Measurements from ENCODE around the gene ESPL1.

Gene ESPL1

DNA sequence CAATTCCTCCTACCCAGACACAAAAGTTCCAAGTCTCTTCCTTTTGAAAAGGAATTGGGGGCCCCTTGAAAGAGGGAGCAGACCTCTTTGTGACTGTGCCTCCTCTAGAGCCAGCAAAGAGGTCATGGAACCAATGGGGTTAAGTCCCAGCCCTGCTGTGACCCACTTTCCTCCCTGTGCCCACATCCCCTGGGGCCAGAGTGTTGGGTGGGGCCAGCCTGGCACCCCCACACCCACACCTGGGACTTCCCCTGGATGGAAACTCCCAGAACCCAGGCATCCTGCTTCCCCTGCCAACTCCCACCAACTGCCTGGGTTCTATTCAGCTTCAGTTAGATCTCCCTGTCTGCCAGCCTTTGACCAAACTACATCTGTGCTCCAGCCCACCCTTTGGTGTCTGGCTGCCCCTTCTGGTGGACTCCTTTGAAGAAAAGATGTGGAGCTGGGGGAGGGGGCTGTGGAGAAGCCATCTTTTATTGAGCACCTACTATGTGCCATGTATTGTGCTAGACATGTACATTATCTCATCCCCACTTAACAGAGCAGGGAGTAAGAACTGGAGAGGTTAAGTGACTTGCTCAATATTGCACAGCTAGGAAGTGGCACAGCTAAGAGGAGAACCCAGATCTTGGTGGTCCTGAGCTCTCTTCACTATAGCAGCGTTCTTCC is 31.5 kb upstream of the ESPL1 start:
- H3K4me3 ChIP-seq (ENCODE audit: low read depth, low read length): no peak overlapping the region
- DNase-seq (ENCODE audit: low read depth): no peak
- TF ChIP-seq, protein P1, sequence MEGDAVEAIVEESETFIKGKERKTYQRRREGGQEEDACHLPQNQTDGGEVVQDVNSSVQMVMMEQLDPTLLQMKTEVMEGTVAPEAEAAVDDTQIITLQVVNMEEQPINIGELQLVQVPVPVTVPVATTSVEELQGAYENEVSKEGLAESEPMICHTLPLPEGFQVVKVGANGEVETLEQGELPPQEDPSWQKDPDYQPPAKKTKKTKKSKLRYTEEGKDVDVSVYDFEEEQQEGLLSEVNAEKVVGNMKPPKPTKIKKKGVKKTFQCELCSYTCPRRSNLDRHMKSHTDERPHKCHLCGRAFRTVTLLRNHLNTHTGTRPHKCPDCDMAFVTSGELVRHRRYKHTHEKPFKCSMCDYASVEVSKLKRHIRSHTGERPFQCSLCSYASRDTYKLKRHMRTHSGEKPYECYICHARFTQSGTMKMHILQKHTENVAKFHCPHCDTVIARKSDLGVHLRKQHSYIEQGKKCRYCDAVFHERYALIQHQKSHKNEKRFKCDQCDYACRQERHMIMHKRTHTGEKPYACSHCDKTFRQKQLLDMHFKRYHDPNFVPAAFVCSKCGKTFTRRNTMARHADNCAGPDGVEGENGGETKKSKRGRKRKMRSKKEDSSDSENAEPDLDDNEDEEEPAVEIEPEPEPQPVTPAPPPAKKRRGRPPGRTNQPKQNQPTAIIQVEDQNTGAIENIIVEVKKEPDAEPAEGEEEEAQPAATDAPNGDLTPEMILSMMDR (IDR thresholded peaks at IDR 0.05; ENCODE audit: low read depth, low read length, missing control alignments): no peak

DNA sequence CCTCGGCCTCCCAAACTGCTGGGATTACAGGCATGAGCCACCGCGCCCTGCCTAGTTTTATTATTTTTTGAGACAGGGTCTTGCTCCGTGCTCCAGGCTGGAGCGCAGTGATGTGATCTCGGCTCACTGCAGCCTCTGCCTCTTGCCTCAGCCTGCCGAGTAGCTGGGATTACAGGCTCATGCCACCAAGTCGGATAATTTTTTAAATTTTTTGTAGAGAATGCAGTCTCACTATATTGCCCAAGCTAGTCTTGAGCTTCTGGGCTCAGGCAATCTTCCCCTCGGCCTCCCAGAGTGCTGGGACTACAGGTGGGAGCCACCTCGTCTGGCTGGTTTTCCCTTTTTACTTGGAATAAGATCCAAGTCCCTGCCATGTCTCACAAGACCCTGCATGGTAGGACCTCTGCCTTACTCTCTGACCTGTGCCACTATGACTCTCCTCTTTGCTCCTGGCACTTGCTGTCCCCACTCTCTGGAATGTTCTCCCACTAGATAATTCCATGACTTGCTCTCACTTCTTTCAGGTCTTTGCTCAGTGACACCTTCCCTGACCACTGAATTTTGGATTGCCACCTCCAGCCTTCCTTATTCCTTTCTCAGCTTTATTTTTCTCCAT is 28.3 kb upstream of the ESPL1 start:
- TF ChIP-seq, protein P1 (IDR thresholded peaks at IDR 0.05; ENCODE audit: low read depth, low read length, missing control alignments): no peak
- no peak for DNase-seq (ENCODE audit: low read depth)
- H3K4me3 ChIP-seq (ENCODE audit: low read depth, low read length): no peak overlapping the region

DNA sequence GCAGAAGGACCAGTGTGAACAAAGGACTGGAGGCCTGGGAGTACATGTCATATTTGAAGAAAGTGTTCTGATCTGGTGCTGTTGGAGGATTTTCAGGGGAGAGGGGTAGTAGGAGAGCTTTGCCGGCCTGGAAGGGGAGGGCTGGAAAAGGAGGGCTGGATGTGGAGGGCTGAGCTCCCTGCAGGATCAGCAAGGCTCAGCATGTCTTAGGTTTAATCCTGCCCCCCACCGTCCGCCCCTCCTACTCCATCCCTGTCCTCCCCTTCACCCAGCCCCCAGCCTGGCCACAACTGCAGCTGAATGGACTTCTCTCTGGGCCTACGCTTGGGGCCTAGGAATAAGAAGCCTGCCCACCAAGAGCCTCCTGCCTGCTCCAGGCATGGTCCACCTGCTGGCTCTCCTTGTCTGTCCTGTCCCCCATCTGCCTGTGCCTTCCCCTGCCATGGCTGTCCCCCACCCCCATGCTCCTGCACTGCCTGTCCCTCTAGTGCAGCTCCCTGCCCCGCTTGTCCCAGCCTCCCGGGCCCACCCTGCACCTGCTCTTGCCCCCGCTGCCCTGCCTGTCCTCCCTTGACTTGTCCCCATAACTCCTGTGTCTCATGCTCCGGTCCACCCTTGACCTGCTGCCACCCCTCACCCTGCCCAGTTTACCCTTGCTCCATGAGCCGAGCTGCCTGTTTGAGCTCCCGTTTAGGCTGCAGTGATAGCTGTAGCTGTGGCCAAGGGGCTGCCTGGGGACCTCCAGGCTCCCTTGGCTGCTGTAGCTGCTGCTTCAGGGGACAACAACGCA is 26.3 kb upstream of the ESPL1 start:
- no peak overlapping the region for H3K4me3 ChIP-seq (ENCODE audit: low read depth, low read length)
- DNase-seq (ENCODE audit: low read depth): no peak
- TF ChIP-seq, protein P1 (IDR thresholded peaks at IDR 0.05; ENCODE audit: low read depth, low read length, missing control alignments): no peak

DNA sequence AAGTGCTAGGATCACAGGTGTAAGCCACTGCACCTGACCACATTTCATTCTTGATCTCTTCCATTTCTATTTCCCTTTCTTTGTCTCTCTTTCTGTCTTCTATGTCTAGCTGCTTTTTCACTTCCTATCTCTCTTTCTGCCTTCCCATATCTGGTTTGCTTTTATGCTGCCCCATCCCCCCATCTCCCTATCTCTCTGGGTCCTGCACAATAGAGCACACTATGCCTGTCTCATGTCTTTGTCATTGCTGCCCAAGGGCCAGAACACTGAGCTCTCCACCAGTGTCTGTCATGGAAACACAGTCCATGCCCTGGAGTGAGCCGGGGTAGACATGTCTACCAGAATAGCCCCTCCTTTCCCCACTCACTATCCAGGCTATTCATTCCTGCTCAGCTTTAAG is 23.8 kb upstream of the ESPL1 start:
- DNase-seq (ENCODE audit: low read depth): no peak
- no peak overlapping the region for H3K4me3 ChIP-seq (ENCODE audit: low read depth, low read length)
- TF ChIP-seq, protein P1 (IDR thresholded peaks at IDR 0.05; ENCODE audit: low read depth, low read length, missing control alignments): no peak

DNA sequence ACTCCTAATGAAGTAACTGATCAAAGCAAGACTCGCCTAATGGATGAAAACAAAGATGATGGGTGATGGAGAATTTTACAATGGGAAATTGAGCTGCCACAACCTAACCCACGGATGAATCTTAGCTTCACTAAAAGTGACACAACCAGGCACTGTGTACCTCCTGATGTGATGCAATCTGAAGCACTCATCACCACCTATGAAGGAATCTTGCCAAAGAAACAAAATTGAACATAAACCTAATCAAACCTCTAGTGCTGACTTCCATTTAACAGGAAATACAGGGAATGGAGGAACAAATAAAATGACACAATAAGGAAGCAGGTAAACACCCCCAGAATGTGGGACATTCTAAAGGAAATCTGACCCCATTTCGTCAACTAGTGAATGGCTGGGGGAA is 22.8 kb upstream of the ESPL1 start:
- TF ChIP-seq, protein P1 (IDR thresholded peaks at IDR 0.05; ENCODE audit: low read depth, low read length, missing control alignments): no peak
- H3K4me3 ChIP-seq (ENCODE audit: low read depth, low read length): no peak overlapping the region
- DNase-seq (ENCODE audit: low read depth): no peak

DNA sequence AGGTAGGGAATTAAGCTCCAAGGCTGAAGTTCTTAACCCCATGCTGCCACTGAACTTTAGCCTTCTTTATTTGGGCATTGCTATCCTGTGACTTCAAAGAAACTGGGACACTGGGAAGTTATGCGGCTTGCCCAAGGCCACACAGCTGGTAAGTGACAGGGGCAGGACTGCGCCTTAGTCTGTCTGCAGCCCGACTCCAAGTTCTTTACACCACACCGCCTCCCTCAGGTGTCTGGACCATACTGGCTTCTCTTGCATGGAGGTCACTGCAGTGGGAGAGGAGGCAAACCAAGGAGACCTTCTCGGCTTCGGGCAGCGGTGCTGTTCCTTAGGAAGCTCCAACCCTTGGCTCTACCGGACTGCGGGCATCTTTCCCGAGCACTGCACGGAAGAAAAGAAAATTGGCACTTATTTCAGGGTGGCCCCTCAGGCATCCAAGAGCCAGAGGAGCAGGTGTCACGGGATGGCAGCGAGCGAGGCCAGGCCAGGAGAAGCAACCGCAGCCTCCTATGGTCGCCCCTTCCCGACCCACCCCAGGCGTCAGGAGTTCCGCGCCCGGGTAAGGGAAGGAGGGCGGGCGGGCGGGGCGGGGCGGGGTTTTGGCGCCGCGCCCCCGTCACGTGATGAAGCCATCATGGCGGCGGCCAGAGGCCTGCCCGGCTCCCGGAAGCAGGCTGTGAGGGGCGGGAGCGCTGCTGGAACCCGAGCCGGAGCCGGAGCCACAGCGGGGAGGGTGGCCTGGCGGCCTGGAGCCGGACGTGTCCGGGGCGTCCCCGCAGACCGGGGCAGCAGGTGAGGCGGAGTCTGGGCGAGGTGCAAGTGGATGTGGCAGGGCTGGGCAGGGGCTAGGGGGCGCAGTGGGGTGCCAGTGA is 16.4 kb upstream of the ESPL1 start:
- TF ChIP-seq, protein P1 (IDR thresholded peaks at IDR 0.05; ENCODE audit: low read depth, low read length, missing control alignments): peak; percentile 47
- DNase-seq (ENCODE audit: low read depth): no peak
- peak overlapping the region; percentile 78 for H3K4me3 ChIP-seq (ENCODE audit: low read depth, low read length)
